ENCODE data around the gene PELI2. TPM values are rescaled to one million over a fixed set of nuclear protein-coding genes. Genes with fewer than 3 reads are reported as not detected.

Gene PELI2
- total RNA-seq, 1 donor from 2014 or later = 7.8 TPM

DNA sequence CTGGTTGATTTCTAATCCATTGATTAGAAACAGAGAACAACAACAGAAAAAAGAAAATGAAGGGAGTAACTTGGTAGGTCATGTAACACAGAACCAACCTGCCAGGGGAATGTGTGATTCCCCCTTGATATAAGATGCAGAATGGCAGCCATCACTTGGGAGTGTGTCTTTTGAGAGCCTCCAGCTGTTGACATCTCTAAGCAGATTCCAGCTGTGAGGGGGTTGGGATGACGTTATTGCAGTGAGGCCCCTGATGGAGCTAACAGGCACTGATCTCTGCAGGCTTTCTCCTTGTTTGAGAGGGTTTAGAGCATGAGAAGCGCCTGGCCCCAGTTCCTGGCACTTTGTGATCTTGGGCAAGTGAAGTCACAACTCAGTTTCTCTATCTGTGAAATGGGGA is 124.9 kb downstream of the PELI2 start:
- DNase-seq (ENCODE audit: low read depth in 2 of 2) = no peak

DNA sequence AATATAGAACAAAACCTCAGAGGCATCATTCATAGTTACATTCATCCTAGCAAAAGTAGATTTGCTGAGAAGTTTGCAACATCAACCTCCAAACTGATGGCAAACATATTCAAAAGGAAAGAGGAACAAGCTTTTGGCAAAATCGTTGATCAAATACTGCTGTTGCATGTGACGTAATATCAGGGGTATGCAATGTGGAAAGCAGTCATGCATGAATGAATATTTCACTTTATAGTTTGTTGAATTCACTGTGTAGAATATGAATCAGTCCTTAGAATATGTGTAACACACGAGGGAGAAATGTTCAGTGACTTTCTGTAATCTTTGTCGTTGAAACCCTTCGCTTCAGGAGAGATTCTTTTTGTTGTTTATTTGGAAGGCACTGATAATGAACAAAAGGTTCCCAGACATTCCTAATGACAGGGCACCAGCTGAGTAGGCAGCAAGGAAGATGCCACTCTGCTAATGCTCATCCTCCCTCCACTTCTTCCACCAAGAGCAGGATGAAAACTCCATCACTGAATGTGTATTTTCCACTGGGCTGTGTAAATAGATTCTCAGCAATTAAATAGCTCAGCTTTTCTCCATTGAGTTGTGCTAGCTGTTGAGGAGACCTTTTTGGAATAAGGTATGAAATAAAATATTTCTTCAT is 126.1 kb downstream of the PELI2 start:
- DNase-seq (ENCODE audit: low read depth in 2 of 2) = no peak

DNA sequence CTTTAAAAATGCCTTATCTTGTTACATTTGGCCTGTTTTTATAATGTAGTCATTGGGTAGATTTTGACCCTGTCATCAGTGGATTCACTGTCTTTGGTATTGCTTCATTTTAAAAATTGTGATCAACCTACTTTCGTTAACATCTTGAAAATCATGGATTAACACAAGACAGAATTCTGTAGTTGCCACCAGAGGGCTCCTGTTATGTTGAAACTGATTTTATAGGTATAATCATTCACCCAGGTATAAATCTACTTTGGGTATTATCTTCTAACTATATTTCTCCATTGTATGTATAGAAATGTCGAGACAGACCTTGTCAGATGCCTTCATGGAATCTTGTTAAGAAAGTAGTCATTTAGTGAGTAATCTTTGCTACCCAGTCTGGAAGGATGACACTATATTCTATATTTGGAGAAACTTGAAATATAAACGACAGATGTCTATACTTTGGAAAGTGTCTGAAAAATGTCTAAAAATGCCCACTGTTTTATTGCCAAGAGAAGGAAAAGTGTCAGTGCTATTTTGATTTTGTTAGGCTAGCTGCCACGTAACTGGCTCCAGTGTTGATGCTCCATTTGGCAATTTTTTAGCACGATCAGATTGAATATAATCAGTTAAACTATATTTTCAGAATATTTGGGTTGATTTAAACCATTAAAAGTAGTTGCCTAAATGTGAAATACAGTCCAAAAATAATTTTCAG is 129.4 kb downstream of the PELI2 start:
- DNase-seq (ENCODE audit: low read depth in 2 of 2) = peak; percentile 11 to 56

DNA sequence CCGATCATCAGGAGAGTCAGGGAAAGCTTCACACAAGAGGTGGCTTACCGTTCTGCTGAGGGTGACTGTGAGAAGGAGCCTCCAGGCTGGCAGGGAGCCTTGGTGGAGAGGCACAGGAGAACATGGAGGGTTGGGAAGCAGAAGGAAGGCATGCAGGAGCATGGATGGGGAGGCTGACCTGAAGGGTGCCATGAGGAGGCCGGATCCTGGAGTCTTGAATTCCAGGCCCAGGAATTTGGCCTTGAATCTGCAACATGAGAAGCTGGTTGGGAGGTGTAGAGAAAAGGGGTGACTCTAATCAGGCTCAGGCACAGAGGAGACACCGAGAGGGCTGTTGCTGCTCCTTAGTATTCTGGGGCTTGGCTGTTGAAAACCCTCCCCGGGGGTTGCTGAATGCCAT is 130.2 kb downstream of the PELI2 start:
- no peak for DNase-seq (ENCODE audit: low read depth in 2 of 2)

DNA sequence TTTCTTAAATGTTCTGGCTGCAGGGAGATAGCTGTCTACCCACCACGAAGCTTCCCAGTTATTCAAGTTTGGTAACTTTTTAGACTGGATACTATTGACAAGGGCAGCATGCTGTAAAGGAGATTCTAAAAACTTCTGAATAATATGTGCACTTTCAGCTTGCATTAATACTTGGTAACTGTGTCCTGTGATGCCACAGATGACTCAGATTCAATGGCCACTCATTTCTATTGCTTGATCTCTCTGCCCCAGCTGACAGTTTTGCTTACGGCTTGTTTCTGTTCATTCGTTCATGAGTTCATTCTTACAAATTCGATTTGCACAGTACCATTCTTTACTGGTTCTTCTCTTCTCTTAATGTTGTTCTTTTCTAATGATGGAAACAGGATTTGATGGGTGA is 142.8 kb downstream of the PELI2 start:
- DNase-seq (ENCODE audit: low read depth in 2 of 2) = no peak

DNA sequence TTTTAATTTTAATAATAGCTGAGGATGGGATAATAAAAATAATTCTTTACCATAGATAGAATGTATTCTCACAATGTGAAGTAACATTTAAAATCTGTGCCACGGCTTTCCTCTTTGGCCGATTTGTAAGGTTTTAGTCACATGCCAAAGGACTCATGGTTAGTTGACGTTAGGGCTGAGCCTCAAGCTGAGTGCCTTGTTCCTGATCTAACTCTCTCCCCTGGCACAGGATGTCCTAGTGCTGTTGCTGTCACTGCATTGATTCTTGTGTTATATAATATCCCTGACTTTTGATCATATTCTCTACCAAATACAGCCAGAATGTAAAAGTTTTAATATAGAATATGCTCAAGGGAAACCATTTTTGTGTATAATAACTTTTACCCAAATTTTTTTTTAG is 144.3 kb downstream of the PELI2 start:
- no peak for DNase-seq (ENCODE audit: low read depth in 2 of 2)

DNA sequence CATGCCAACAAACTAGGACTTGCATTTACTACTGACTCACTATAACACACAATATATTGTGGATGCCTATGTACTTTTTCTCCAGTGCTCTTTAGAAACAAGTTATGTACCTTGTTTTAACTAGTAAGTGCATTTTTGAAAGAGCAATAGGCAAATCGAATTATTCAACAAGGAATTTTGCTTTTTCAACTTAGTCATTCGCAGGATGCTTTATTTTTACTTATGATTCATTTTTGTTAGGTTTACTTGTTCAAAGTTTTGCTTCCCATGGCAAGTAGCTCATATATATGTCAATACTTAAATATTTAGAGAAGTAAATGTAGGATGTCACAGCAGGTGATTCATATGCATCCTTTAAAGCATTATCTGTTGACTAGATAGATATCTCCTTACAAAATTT is 149.8 kb downstream of the PELI2 start:
- DNase-seq (ENCODE audit: low read depth in 2 of 2) = no peak

DNA sequence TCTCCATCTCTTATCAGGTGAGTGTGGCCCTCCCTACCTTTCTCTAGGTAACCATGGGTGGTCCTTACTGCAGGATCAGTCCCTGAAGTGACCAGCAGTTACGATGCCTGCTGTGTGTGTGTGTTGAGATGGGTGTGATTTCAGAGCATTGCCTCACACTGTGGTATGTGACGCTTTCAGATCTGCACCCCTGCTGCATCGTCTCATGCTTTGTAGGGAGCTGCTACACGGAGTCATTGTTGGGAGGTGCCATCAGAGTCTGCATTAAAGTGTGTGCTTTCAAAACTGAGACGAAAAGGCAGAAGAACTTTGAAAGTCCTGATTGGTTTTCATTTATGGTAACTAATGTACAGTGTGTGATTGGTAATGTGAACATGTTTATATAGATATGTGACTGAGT is 150.5 kb downstream of the PELI2 start:
- DNase-seq (ENCODE audit: low read depth in 2 of 2) = no peak

DNA sequence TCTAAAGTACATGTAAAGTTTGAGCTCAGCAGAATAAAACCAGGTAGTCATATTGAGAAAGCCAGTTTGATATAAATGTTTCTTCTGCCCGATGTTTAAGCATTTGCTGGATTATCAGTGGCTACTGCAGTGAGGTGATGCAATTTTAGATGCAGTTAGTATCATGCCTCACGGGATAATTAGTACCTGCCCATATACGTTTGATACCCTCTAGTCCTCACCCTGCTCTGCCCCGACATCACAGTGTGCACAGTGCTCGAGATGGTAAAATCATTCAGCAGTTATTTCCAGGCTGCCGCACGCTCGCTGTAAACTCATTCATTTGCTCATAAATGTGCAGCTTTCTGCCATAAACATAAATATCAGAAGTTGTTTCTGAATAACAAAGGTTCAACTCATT is 152.7 kb downstream of the PELI2 start:
- DNase-seq (ENCODE audit: low read depth in 2 of 2) = no peak

DNA sequence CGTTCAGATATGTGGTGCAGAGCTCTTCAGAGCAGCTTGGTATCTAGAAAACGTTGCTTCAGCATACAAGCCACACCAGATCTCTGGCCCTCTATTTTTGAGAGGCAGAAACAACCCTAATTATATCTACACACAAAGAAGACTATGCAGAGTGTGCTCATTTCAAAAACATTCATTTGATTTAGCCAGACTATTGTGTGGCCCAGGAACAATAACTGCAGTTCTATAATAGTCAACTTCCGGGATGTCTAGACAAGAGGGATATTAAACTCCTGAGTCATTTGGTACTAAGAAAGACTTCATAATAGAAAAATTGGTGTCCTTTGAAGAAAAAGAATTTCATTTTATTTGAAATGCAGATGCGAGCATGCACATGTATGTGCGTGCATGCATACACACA is 153.8 kb downstream of the PELI2 start:
- peak; percentile 55 to 94 for DNase-seq (ENCODE audit: low read depth in 2 of 2)

DNA sequence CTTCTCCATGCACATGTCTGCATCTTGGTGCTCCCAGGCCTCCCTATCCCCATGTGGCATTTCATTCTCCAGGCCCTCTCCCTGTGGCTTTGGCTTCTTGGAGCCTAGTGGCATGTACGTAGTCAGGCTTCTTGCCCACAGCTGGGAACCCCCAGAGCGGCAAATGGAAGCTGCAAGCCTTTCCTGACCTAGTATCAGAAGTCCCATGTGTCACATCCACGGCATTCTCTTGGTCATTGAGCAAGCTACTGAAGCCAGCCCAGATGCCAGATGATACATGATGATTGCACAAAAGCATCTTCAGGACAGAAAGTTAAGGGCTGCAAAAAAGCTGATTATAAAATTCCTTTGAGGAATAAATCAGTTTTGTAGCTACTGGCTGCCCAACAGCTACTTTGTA is 154.9 kb downstream of the PELI2 start:
- no peak for DNase-seq (ENCODE audit: low read depth in 2 of 2)

DNA sequence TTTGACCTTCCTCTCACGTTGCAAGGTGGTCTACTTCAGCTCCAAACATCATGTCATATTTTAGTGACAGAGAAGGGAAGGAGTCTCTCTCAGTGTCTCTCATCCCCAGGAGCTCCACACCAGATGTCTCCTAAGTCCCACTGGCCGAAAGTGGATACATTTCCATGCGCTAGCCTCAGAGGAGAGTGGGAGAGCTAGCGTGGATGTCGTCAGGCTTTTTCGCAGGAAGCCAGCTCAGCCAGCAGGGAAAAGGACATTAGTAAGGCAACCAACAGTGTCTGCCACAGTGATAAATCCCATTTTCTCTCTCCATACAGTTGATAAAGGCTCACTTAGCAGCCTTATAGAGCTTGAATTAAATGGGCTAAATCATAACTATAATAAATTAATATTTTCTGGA is 155.7 kb downstream of the PELI2 start:
- peak in 1 of 2 donors; percentile 36 for DNase-seq (ENCODE audit: low read depth in 2 of 2)

DNA sequence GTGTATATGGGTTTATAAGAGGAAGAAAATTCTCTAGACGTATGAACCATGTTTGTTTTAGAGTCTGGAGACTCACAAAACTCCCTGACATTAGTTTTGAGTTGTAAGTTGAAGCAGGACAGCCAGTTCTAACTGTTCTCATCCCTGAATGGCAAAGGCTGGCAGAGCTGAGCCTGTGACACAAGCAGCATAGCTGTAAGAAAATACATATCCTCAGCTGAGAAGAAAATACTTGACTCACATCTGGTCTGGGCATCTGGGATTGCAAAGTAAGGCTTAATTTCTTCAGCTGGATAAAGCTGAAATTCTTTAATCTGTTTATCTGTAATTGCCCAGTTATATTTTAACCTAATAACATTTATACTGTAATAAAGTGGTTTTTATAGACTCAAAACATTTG is 156.3 kb downstream of the PELI2 start:
- peak in 1 of 2 donors; percentile 12 for DNase-seq (ENCODE audit: low read depth in 2 of 2)

DNA sequence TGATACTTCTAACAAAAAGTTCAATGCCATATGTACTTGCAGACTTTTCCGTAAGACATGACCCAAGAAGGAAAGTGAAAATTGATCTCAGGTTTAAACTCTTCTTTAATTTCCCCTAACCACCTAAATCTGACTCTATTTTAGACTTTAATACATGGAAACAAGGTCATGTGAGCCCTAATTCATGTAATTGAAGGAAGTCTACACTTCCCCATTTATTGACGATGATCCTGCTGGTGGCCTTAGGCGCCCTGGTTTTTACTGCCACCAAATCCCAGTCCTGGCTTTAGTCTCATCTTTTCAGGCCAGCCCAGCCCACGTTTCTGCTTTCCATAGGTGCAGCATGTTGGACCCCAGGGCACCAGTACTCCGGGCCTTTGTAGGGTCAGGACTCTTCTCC is 157.9 kb downstream of the PELI2 start:
- DNase-seq (ENCODE audit: low read depth in 2 of 2) = no peak

DNA sequence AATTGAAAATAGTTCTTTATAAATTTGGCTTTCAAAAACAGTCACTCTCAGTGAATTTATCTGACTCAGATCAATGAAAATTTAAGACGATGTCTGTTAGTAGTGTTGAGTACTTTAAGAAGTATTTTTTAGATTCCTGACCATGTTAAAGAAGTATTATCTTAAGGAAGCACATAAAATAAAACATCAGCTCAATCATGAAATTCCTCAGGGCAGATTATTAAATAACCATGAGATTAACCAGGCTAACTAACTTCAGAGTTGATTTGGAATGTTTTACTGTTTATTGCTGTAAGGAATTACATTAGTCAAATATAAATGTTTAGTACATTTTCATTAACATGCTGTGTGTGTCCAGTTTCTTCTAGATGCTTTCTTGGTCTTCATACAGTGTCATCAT is 160.2 kb downstream of the PELI2 start:
- DNase-seq (ENCODE audit: low read depth in 2 of 2) = no peak

DNA sequence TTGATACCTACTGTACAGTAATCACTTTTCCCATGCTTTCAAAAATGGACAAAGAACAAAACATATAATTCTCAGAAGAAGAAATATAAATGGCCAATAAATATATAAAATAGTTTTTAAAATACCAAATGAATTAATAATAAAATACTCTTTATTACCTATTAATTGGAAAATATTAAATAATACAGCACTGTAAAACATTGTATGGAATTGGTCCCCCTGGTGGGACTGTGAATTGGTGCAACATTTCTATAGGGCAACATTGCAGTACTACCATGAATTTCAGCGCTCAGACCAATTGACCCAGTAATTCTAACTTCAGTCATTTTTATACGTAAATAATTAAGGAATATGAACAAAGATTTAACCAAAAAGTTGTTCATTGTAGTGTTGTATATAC is 162.6 kb downstream of the PELI2 start:
- DNase-seq (ENCODE audit: low read depth in 2 of 2) = peak in 1 of 2 donors; percentile 10

DNA sequence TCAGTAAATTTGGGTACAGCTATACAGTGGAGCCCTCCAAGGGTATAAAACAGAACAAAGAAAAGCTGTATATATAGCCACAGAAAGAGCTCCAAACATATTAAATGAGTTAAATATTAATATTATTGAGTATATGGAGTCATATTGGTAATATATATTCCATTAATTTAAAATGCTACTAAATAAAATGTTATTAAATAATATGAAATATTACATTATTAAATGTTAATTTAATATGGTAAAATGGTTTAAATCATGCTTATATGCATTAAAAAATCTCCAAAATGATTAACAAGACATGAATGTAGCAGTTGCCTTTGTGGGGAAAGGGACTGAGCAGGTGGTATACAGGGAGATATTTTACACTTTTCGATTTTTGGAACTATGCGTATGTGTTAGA is 164.0 kb downstream of the PELI2 start:
- DNase-seq (ENCODE audit: low read depth in 2 of 2) = no peak

DNA sequence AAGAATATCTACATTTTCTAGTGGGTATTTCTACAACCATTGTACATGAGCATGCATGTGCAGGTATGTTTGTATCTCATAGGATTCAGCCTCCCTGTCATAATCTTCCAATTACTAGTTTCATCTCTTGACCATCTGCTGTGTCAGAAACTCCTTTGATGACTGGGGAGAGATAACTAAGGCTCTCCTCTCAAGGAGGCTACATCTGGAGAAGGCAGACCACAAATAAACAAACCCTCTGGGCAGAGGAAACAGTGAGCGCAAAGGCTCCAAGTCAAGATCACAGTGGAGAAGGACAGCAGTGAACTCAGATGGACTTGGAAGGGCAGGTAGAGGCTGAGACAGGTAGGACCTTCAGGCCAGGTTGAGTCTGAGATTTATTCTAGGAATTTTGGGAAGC is 166.4 kb downstream of the PELI2 start:
- no peak for DNase-seq (ENCODE audit: low read depth in 2 of 2)

DNA sequence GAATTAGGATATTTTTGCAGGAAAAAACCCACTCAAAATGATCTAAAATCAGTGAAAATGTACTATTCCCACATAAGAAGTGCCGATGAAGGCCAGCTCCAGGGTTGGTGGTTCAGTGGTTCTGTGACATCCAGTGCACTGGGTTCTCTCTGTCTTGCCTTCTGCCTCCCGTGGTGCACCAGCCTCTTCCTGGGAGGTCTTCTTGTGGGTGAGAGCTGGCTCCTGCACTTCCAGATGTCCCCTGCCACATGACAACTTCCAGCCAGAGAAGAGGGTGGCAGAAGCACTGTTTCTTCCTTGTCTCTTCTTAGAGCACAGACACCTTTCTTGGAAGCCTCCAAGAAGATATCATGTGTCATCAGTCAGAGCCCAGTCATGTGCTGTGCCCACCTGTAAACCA is 170.9 kb downstream of the PELI2 start:
- DNase-seq (ENCODE audit: low read depth in 2 of 2) = no peak

DNA sequence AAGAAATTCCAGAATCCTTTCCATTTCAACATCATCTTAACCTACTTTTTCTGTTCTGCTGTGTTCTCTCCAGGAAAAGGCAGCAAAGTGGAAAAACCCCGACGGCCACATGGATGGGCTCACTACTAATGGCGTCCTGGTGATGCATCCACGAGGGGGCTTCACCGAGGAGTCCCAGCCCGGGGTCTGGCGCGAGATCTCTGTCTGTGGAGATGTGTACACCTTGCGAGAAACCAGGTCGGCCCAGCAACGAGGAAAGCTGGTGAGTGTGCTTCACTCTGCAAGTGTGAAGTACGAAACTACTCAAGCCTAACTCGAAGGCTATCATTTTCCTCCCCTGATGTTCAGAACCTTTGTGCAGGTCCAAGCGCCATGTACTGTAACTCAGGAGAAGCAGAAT is 172.0 kb downstream of the PELI2 start:
- DNase-seq (ENCODE audit: low read depth in 2 of 2) = no peak

DNA sequence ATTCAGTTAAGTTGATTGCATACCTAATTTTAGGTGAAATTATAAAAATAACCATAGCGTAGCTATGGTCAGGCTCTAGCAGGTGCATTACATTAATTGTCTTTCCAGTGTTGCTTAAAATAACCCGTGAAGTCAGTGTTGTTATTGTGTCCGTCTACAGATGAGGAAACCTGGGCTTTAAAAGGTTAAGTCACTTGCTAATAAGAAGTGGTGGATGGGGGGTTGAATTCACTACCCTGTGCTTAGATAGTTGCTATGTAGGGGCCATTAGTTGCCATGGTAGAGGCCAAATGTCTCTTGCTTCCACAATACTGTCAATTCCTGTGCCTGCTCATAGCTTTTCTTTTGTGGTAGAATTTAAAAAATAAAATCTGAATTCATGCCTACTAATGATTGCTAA is 174.8 kb downstream of the PELI2 start:
- no peak for DNase-seq (ENCODE audit: low read depth in 2 of 2)

DNA sequence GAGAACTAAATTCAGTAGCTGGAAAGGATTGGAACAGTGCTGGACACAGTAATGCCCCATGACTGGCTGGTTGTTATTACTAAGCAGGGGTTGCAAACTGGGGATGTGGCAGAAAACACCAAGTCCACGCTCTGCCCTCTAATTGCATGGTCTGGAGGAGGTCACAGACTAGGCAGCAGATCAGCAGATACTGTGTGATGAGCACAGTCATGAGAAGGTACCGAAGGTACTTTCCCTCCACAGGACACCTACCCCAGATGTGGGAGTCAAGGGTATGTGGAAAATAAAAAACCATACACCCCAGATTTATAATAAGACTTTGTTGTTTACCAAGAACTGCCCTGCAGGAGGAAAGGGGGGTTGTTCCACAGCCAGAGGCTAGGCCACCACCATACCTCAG is 175.3 kb downstream of the PELI2 start:
- DNase-seq (ENCODE audit: low read depth in 2 of 2) = no peak

DNA sequence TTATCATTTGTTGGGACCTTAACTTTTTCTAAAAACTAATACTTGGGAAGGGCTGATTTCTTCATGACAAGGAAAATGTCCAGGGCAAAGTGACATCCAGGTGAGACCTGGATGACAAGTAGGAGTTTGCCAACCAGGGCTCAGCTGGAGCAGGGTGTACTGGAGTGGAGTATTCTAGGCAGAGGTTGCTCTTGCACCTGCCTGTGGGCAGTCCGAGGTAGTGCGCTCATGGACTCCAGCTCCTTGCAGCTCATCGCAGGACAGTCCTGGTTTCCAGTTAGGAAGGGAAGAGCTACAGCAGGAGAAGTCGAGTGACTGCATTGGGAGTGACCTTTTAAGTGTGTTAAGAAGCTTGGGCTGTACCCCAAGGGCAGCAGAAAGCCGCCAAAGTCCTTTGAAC is 175.9 kb downstream of the PELI2 start:
- no peak for DNase-seq (ENCODE audit: low read depth in 2 of 2)

DNA sequence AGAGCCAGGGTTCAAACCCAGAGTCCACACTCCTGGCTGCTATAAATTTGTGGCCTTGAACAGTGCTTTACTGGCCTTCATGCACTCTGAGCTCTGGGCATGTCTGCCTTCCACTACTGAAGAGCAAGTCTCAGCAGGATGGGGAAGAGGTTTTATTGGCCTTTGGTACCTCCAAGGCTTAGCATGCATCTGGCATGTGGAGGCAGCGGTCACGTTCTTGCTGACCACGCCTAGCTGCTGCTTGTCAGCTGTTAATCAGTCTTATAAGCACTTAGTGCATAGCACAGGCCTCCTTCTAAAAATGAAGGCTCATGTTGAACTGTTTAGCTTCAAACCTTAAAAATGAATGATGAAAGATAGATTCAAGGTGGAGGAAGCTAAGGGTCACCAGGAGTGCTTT is 177.5 kb downstream of the PELI2 start:
- no peak for DNase-seq (ENCODE audit: low read depth in 2 of 2)
